IMR-90 (cell line): ENCODE measurements around the gene RBFA. TPM values are rescaled to one million over a fixed set of nuclear protein-coding genes. Genes with fewer than 3 reads are reported as not detected.
A peak's percentile ranks its signal among the peaks of the same experiment; 100 is the strongest.

Source experiments
- ATAC-seq: fragments of 200-7000 bp; cut with Tn5 transposase; 2 replicates; pipeline ENCODE4 v1.9.1; 2020; ENCODE audit warnings: low read depth, mild to moderate bottlenecking, moderate library complexity
- BruUV-seq: library from RNA; stranded (reverse); fragments of 400-500 nt; replicated peaks from 2 replicates; lab custom pipeline; 2021; lab: Mats Ljungman, UMichigan
- CTCF ChIA-PET: fragments of 300-600 bp; formaldehyde crosslinking; extraction: SDS; loops from one replicate; lab custom pipeline; 2021; ENCODE audit warnings: antibody characterized with exemption; lab: Yijun Ruan, JAX
- POLR2A ChIA-PET: fragments of 300-600 bp; sonication (Branson Sonifier 250); formaldehyde crosslinking; loops from one replicate; lab custom pipeline; 2022; ENCODE audit warnings: antibody characterized with exemption; ENCODE audit not compliant: unreplicated experiment; lab: Charles Lee
- DNase-seq: peaks from one replicate; pipeline ENCODE4 v3.0.0; 2013
- H2AFZ ChIP-seq: replicated peaks from 2 replicates; pipeline ENCODE3; 2013; ENCODE audit warnings: low read length, mild to moderate bottlenecking; ENCODE audit not compliant: poor library complexity
- H2AK5ac ChIP-seq: 2 replicates; pipeline ENCODE4 v1.6.1; 2013; ENCODE audit warnings: low read depth, low read length, inconsistent platforms
- H2AK9ac ChIP-seq: replicated peaks from 2 replicates; pipeline ENCODE3; 2013; ENCODE audit warnings: mild to moderate bottlenecking, low read depth, low read length, moderate library complexity; ENCODE audit not compliant: poor library complexity
- H2BK120ac ChIP-seq: 2 replicates; pipeline ENCODE4 v1.6.1; 2013; ENCODE audit warnings: low read depth, low read length, inconsistent platforms
- H2BK15ac ChIP-seq: 3 replicates; pipeline ENCODE4 v1.6.1; 2013; ENCODE audit warnings: low read depth, low read length, inconsistent platforms
- H2BK20ac ChIP-seq: 2 replicates; pipeline ENCODE4 v1.6.1; 2013; ENCODE audit warnings: low read depth, mild to moderate bottlenecking, inconsistent platforms, low read length, moderate library complexity
- H2BK5ac ChIP-seq: 2 replicates; pipeline ENCODE4 v1.6.1; 2013; ENCODE audit warnings: mild to moderate bottlenecking, low read depth, low read length, inconsistent platforms; ENCODE audit not compliant: poor library complexity, severe bottlenecking
- H3K14ac ChIP-seq: replicated peaks from 2 replicates; pipeline ENCODE4 v1.6.1; 2013; ENCODE audit warnings: low read depth, low read length, inconsistent platforms
- H3K18ac ChIP-seq: 2 replicates; pipeline ENCODE4 v1.6.1; 2013; ENCODE audit warnings: low read depth, low read length, control low read depth
- H3K23ac ChIP-seq: 2 replicates; pipeline ENCODE4 v1.6.1; 2013; ENCODE audit warnings: low read depth, low read length, inconsistent platforms
- H3K27ac ChIP-seq: 2 replicates; pipeline ENCODE4 v1.5.1; 2013; ENCODE audit warnings: mild to moderate bottlenecking, control low read depth, low read length; ENCODE audit not compliant: insufficient read depth
- H3K27me3 ChIP-seq: 2 replicates; pipeline ENCODE4 v1.6.1; 2013; ENCODE audit warnings: low read length; ENCODE audit not compliant: control insufficient read depth, insufficient read depth
- H3K36me3 ChIP-seq: 2 replicates; pipeline ENCODE4 v1.6.1; 2013; ENCODE audit warnings: low read length, mixed read lengths; ENCODE audit not compliant: control insufficient read depth, insufficient read depth
- H3K4ac ChIP-seq: 2 replicates; pipeline ENCODE4 v1.6.1; 2013; ENCODE audit warnings: low read depth, low read length, inconsistent platforms
- H3K4me1 ChIP-seq: 2 replicates; pipeline ENCODE4 v1.6.1; 2013; ENCODE audit warnings: low read length, mixed read lengths; ENCODE audit not compliant: control insufficient read depth, insufficient read depth
- H3K4me2 ChIP-seq: 2 replicates; pipeline ENCODE4 v1.6.1; 2013; ENCODE audit warnings: low read depth, mild to moderate bottlenecking, control low read depth, low read length, moderate library complexity
- H3K4me3 ChIP-seq: 2 replicates; pipeline ENCODE4 v1.5.1; 2013; ENCODE audit warnings: low read depth, mild to moderate bottlenecking, control low read depth, low read length, moderate library complexity; ENCODE audit not compliant: insufficient read depth
- H3K56ac ChIP-seq: 2 replicates; pipeline ENCODE4 v1.6.1; 2013; ENCODE audit warnings: low read length, inconsistent platforms; ENCODE audit not compliant: insufficient read depth; ENCODE audit errors: extremely low read depth
- H3K79me1 ChIP-seq, 2 experiments: 2 replicates each; pipeline ENCODE4 v1.6.1; 2013; ENCODE audit warnings: low read length in 2 of 2, inconsistent platforms in 1 of 2, low read depth in 1 of 2
- H3K9ac ChIP-seq: 2 replicates; pipeline ENCODE4 v1.6.1; 2013; ENCODE audit warnings: low read depth, low read length, control low read depth
- H3K9me1 ChIP-seq: 2 replicates; pipeline ENCODE4 v1.6.1; 2013; ENCODE audit warnings: low read length, inconsistent platforms; ENCODE audit not compliant: insufficient read depth
- H3K9me3 ChIP-seq: 2 replicates; pipeline ENCODE4 v1.6.1; 2013; ENCODE audit warnings: low read length; ENCODE audit not compliant: control insufficient read depth, insufficient read depth
- H4K20me1 ChIP-seq: 2 replicates; pipeline ENCODE4 v1.6.1; 2013; ENCODE audit warnings: low read length, inconsistent platforms; ENCODE audit not compliant: insufficient read depth
- H4K5ac ChIP-seq: 2 replicates; pipeline ENCODE4 v1.6.1; 2013; ENCODE audit warnings: mild to moderate bottlenecking, low read depth, low read length, control low read depth
- H4K8ac ChIP-seq, 2 experiments: 2 replicates each; pipeline ENCODE4 v1.6.1; 2013; ENCODE audit warnings: low read depth in 2 of 2, low read length in 2 of 2, control low read depth in 1 of 2, inconsistent platforms in 1 of 2
- H4K91ac ChIP-seq: 2 replicates; pipeline ENCODE4 v1.6.1; 2013; ENCODE audit warnings: low read depth, low read length, inconsistent platforms; ENCODE audit not compliant: insufficient read depth
- BHLHE40 ChIP-seq: fragments of 150-350 bp; IDR thresholded peaks from 2 replicates; pipeline ENCODE4 v1.6.1; 2016; ENCODE audit warnings: mild to moderate bottlenecking, low read depth, low read length
- CEBPB ChIP-seq: IDR thresholded peaks from 2 replicates; pipeline ENCODE4 v1.6.1; 2012; ENCODE audit warnings: low read depth, low read length, improper control_type of control experiment
- CHD1 ChIP-seq: IDR thresholded peaks from 2 replicates; pipeline ENCODE4 v1.6.1; 2012; ENCODE audit warnings: low read depth, low read length, improper control_type of control experiment
- CTCF ChIP-seq: conservative IDR thresholded peaks from 2 replicates; pipeline ENCODE4 v1.5.1; 2012; ENCODE audit warnings: mild to moderate bottlenecking, low read depth, low read length, improper control_type of control experiment
- ELK1 ChIP-seq: fragments of 150-350 bp; IDR thresholded peaks from 2 replicates; pipeline ENCODE4 v1.6.1; 2016; ENCODE audit warnings: low read depth, mild to moderate bottlenecking, low read length, moderate library complexity, borderline replicate concordance
- FOS ChIP-seq: fragments of 150-350 bp; IDR thresholded peaks from 2 replicates; pipeline ENCODE4 v1.6.1; 2016; ENCODE audit warnings: low read depth, low read length
- MAFK ChIP-seq: IDR thresholded peaks from 2 replicates; pipeline ENCODE4 v1.6.1; 2012; ENCODE audit warnings: low read depth, low read length, improper control_type of control experiment
- MAZ ChIP-seq: IDR thresholded peaks from 2 replicates; pipeline ENCODE4 v1.6.1; 2012; ENCODE audit warnings: low read depth, mild to moderate bottlenecking, low read length, improper control_type of control experiment, moderate library complexity, borderline replicate concordance
- MXI1 ChIP-seq: IDR thresholded peaks from 2 replicates; pipeline ENCODE4 v1.6.1; 2012; ENCODE audit warnings: low read depth, mild to moderate bottlenecking, low read length, moderate library complexity, borderline replicate concordance
- NFE2L2 ChIP-seq: fragments of 150-350 bp; IDR thresholded peaks from 2 replicates; pipeline ENCODE4 v1.6.1; 2016; ENCODE audit warnings: low read depth, mild to moderate bottlenecking, low read length
- POLR2A ChIP-seq: IDR thresholded peaks from 2 replicates; pipeline ENCODE4 v1.6.1; 2012; ENCODE audit warnings: mild to moderate bottlenecking, low read depth, low read length
- RAD21 ChIP-seq: IDR thresholded peaks from 2 replicates; pipeline ENCODE4 v1.6.1; 2012; ENCODE audit warnings: low read length, improper control_type of control experiment
- RCOR1 ChIP-seq: IDR thresholded peaks from 2 replicates; pipeline ENCODE4 v1.6.1; 2012; ENCODE audit warnings: mild to moderate bottlenecking, low read length, improper control_type of control experiment; ENCODE audit not compliant: insufficient replicate concordance
- RFX5 ChIP-seq: IDR thresholded peaks from 2 replicates; pipeline ENCODE4 v1.8.0; 2012; ENCODE audit warnings: low read depth, mild to moderate bottlenecking, low read length, moderate library complexity
- SMC3 ChIP-seq: fragments of 150-350 bp; IDR thresholded peaks from 2 replicates; pipeline ENCODE4 v1.6.1; 2016; ENCODE audit warnings: low read depth, mild to moderate bottlenecking, antibody characterized with exemption, low read length, moderate library complexity
- USF2 ChIP-seq: fragments of 150-350 bp; IDR thresholded peaks from 2 replicates; pipeline ENCODE4 v1.6.1; 2017; ENCODE audit warnings: mild to moderate bottlenecking, antibody characterized with exemption, low read length, low read depth
- WGBS, 2 experiments: methylation state at CpG; one replicate each; pipeline versions ENCODE4 v1.1.5 to v1.1.7; 2013; ENCODE audit warnings: missing lambda C conversion rate in 2 of 2; ENCODE audit not compliant: insufficient read length in 1 of 2; ENCODE audit errors: extremely low coverage in 2 of 2; 5-methylcytosine and 5-hydroxymethylcytosine counted together
- dilution Hi-C: fragments of 300-500 bp; cut with HindIII; formaldehyde crosslinking; loops from one replicate; pipeline ENCODE4 v1.14.3; 2018; ENCODE audit warnings: low sequenced_read_pairs; ENCODE audit not compliant: unreplicated experiment
- in situ Hi-C: fragments of 300-500 bp; cut with MboI; formaldehyde crosslinking; loops from 3 replicates; pipeline ENCODE4 v1.14.3; 2019; ENCODE audit warnings: low sequenced_read_pairs, inconsistent platforms, mixed read lengths
- intact Hi-C: fragments of 100-400 bp; cut with micrococcal nuclease; formaldehyde crosslinking; loops from 2 replicates; pipeline ENCODE4 v1.10.0; 2022
- polyA plus RNA-seq, 3 experiments: library from polyadenylated mRNA; depleted of rRNA; stranded (reverse); fragments of >200 nt; gene quantifications; 2 replicates each; pipeline ENCODE4 v1.2.3, GENCODE V29; 2012; ENCODE audit warnings: low replicate concordance in 1 of 3
- total RNA-seq: library from RNA; depleted of rRNA; stranded (reverse); fragments of >200 nt; gene quantifications from 2 replicates; pipeline ENCODE4 v1.2.3, GENCODE V29; 2012

RBFA gene
- total and polyA plus RNA-seq, 2 of the 4 experiments (the other 2 are of a cell fraction) = 21.0 to 38.0 TPM

- ChIA-PET POLR2A (no interaction called here), CTCF (no interaction called here)
- H2AK5ac ChIP-seq = no peak overlapping the region
- no peak overlapping the region for H2AK9ac ChIP-seq
- no peak overlapping the region for H3K27ac ChIP-seq
- H3K9ac ChIP-seq = no peak overlapping the region
- peaks cover 3% of the 10 kb centered on the region; the same call in 1 of the 2 replicates for H3K9me1 ChIP-seq
- no peak overlapping the region for H3K14ac ChIP-seq
- no peak overlapping the region for H3K4ac ChIP-seq
- no peak overlapping the region for H3K56ac ChIP-seq
- ATAC-seq (no peak), DNase-seq (no peak)
- no peak overlapping the region for H3K4me3 ChIP-seq
- TF ChIP-seq USF2 (no peak), RCOR1 (no peak), ELK1 (no peak), FOS (no peak), CHD1 (no peak), RFX5 (no peak), CTCF (no peak), NFE2L2 (no peak), RAD21 (no peak), MXI1 (no peak), MAFK (no peak), BHLHE40 (no peak), POLR2A (no peak), CEBPB (no peak), MAZ (no peak), SMC3 (no peak)
- peaks cover 19% of the 10 kb centered on the region for H3K36me3 ChIP-seq
- intact Hi-C loops (no loop called here), in situ Hi-C loops (no loop called here), dilution Hi-C loops (no loop called here)
- H2BK20ac ChIP-seq = no peak overlapping the region
- no peaks in the 10 kb centered on the region for H4K20me1 ChIP-seq
- H3K18ac ChIP-seq = no peak overlapping the region
- no peak overlapping the region for H3K23ac ChIP-seq
- no peak overlapping the region for H4K91ac ChIP-seq
- peak overlapping the region; percentile 24 for H2AFZ ChIP-seq
- H4K5ac ChIP-seq = no peak overlapping the region
- H3K4me1 ChIP-seq = no peaks in the 10 kb centered on the region
- H2BK15ac ChIP-seq = no peak overlapping the region
- H4K8ac ChIP-seq = no peak overlapping the region
- H2BK120ac ChIP-seq = no peak overlapping the region
- no peaks in the 10 kb centered on the region for H3K27me3 ChIP-seq
- no peaks in the 10 kb centered on the region; a peak in 1 of 4 replicates for H3K79me1 ChIP-seq
- no TSS peak for BruUV-seq
- H3K4me2 ChIP-seq = no peak overlapping the region
- peaks cover 4% of the 10 kb centered on the region; the same call in 1 of the 2 replicates for H3K9me3 ChIP-seq
- 90% methylated on average over 4 of the region's 16 CpGs; no CpG with 5 or more reads in 1 of the 2 experiments for WGBS, 2 experiments
- no peak overlapping the region for H2BK5ac ChIP-seq
Observed at GRCh38 chr18:80046431-80046830, 12.2 kb downstream of the RBFA start.
